NOMO-1 treated with DMSO at 0.1 percent for 48 hours (cell line): ENCODE data around the gene IRF4.

Experiments
- DNase-seq: peaks from one replicate; lab custom pipeline; 2025; ENCODE audit not compliant: unreplicated experiment; lab: John Stamatoyannopoulos, UW

Gene IRF4

DNA sequence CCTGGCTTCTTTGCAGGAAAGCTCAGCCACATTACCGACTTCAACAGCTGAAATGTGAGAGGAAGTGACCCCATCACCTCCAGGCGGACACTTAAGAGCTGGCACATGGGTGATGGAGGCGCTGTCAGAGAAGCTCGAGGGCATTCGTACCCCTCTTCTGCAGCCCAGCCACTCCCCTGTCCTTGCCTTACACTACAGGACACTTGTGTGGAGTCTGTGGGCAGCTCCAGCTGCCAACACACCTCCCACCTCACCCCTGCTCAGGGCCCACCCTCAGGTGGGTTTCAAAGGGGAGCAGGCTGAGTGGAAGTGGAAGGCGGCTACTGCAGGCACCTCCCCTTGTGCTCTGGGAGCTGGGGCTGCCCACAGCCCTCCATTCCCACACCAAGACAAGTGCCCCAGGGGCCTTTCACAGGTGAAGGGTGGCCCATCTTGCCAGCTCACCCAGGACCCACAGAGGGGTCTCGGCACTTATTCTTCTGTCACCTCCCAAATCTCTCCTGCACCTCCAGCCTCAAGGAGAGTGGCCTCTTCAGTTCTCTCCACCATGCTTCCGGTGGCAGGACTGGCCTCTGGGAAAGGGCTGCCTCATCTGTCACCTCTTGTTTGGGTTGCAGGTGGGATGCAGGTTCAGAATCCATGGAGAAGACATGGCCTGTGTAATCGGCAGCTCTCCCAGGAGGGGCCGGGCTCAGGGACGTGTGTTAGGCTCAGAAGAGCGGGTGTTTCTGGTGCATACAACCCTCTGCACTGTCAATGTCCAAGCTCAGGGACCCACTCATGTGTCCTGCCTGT is 49.8 kb downstream of the IRF4 start:
- no peak for DNase-seq

DNA sequence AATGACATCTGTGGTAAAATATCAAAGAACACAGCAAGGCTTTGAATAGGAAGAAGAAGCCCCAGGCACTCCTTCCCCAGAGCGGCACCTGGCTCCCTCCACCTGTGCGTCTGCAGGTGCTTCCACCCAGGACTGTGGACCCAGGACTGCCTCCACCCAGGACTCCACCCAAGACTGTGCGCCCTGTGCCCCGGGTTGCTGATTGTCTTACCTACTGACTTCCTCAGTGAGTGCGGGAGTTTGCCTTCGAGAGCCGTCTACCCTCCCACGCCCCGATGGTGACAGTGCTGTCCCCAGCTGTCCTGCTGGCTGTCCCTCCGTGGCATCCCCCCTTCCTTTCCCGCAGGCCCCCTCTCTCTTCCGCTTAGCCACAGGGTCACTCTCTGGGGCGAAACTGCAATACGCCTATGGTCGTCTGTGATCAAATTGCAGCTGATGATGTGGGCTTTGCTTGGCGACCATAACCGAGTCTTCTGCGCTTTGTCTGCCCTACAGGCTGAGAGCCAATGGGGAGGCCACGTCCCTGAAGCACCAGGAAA is 52.1 kb downstream of the IRF4 start:
- DNase-seq = no peak

DNA sequence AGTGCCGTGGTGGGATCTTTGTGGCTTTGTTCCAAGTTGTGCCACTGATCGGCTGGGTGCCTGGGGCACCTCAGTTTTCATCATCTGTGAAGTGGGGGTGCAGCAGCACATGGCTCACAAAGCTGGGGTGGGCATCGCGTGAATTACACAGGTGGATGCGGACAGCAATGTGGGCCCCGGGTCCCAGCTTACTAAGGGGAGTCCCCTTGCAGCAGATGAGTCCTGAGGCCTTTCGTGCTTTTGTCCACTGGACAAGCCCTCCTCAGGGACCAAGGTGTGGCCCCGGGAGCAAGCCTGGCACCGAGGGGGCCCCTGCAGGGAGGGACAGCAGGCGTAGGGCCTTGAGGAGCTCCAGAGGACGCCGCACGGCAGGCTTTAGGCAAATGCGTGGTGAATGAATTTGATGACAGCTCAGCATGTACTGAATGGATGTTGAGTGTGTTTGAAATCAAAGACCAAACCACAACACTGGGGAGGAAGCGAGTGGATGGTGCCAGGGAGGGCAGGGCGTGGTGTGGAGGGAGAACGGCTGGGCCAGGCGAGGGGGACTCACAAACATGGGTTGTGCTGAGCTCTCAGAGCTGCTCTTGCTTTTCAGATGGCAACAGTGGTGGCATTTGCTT is 53.2 kb downstream of the IRF4 start:
- no peak for DNase-seq

DNA sequence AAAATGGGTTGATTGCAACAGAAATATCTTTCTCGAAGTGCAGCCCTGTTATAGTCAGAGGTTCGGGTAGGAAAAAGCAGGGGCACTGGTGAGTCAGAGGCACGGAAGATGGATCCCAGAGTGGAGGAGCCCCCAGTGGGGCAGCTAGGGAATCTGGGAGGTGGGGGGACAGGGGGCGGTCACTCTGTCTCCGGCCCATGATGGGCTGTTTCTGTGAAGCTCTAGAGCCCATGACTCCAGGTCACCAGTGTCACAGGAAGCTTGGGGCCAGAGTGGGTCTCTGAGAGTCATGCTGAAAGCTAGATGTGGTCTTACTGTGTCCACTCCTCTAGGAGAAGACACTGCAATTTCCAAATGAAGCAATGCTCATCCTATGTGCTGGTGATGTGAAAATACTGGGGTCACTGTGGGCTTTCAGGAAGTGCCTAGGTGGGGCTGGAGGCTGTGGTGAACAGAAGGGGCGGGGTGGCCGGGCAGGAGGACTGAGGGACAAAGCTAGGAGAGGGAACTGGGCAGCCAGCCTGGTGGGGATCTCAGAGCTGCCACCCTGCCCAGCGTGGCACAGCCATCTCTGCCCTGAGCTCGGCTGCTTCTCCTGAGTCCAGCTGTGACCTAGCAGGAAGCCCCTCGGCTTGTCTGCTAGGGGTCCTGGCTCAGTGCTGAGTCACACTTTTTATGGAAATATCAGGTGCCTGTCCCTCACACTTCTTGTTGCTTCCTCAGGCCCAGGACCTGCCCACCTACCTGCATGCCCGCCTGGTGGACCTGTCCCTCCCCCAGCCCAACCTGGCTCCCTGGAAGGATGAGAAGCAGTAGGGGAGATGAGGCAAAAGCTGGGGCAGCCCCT is 54.2 kb downstream of the IRF4 start:
- DNase-seq = no peak

DNA sequence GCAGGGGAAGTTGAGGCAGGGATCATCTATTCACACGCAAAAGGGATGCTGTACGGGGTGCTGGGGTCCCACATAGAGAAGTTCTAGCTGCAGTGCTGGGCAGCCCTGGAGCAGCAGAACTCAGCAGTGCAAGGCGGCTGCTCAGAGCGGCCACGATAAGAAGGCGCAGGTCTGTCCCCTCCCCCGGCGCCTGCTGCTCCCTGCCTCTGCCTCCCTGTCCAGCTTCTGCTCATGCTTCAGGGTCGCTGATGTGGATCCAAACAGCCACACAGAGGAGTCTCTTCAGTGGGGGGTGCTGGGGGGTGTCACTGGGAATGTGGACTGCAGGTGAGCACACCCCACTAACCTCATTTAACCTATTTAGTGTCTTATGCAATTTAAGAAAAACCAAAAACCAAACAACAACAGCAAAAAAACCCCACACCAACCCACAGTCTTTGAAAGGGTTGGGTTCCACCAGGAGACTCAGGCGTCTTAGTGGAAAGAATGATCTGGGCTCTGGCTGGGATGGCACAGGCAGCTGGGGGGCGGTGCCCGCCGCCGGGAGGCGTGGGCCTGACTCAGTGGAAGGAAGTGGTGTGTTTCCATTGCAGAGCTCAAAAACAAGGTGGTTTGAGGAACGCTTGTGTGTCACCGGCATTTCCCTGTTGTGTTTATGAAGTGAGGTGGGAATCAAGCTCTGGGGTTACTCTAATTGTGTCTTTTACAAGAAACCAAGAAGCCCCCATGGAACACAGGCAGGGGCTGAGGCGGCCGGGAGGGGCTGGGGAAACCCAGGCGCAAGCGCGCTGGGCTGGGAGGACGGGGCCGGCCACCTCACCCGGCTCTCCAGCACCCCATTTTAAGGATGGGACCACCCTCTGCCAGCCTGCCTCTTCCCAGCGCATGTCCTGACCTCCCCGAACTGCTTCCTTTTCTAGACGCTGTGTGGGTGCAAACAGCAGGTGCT is 55.1 kb downstream of the IRF4 start:
- DNase-seq = no peak

DNA sequence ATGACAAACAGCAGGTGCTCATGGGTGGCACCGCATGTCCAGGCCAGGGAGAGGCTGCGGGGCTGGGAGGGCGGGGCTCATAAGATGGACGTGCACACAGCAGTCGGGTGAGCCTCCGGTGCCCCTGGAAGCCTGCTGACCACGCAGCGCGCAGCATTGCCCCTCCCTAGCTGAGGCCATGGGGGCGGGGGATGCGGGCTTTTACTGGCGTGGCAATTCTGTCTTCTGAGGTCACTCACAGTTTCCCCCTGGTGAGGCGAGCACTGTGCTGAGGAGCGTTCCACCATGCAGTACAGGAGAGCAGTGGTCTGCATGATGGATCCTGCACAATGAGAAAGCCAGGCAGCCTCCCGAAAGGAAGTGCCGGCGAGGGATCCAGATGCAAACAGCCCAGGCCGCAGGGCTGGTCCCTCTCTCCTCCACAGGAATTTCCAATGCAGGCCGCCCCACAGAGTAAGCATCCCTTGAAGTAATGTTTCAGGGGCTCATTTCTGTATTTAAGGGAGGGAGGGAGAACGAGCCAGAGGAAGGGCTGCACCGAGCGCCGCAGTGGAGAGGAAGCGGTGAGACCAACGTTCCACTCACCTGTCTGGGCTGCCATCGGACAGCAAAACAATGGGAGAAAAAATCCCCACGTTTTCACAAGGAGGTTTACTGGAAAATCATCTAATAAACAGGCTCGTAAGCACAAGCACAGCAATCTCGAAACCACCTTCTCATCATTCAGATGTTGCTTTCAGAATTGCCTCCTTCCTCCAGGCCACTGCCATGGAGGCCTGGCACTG is 56.0 kb downstream of the IRF4 start:
- DNase-seq = no peak

DNA sequence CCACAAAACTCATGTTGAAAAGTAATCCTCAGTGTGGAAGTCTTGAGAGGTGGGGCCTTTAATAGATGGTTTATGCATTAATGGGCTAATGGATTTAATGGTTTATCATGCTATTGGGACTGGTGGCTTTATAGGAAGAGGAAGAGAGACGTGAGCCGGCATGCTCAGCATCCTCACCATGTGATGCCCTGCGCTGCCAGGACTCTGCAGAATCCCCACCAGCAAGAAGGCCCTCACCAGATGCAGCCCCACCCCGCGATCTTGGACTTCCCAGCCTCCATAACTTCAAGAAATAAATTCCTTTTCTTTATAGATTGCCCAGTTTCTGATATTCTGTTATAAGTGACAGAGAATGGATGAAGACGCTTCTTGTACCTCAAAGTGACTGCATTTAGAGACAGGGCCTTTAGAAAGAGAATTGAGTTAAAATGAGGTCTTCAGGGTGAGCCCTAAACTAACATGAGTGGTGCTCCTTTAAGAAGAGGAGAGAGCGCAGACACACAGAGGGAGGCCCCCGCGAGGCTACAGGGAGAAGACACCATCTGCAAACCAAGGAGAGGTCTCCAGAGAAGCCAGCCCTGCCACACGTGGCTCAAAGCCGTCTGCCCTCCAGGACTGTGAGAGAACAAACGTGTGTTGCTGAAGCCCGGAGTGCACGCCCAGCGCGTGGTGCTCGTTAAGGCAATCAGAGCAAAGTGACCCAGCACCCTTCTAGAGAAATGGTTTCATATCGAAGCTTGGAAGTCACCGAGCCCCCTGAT is 56.9 kb downstream of the IRF4 start:
- no peak for DNase-seq

DNA sequence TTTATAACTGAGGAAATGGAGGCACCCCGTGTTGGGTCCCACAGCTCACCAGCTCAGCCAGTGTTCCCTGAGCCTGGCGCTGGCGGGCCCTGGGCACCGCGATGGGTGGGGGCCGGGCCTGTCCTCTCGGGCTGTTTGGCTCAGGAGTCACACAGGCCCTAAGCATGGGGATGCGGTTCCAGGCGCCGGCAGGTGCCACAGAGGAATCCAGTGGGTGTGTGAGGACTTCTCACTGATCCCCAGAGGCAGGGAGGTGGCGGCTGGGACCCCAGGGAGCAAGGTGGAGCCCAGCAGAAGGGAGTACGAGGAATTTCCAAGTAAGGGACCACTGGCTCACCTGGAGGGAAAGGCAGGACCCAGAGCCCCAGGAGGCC is 57.5 kb downstream of the IRF4 start:
- DNase-seq = no peak

DNA sequence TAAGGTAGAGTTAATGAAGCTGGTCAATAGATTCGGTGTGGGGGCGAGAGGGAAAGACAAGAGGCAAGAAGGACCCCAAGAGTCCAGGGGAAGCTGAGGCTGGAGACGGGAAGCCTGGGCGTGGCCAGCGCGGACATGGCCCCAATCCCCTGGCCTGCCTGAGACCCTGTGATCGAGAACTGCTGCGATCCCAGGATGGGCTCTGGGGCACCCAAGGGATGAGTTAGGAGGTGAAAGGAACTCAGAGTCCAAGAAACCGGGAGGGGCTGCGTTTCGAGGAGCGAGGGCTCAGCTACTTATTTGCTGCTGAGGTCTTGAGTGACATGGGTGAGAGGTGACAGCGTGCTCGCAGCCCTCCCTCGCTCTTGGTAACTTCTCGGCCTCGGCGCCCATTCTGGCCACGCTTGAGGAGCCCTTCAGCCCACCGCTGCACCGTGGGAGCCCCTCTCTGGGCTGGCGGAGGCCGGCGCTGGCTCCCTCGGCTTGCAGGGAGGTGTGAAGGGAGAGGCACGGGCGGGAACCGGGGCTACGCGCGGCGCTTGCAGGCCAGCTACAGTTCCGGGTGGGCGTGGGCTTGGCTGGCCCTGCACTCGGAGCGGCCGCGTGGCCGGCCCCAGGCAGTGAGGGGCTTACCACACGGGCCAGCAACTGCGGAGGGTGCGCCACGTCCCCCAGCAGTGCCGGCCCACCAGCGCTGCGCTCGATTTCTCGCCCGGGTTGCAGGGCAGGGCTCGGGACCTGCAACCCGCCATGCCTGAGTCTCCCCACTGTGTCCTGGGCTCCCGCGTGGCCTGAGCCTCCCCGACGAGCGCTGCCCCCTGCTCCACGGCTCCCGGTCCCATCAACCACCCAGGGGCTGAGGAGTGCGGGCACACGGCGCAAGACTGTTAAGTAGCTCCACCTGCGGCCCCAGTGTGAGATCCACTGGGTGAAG is 58.2 kb downstream of the IRF4 start:
- DNase-seq = no peak

DNA sequence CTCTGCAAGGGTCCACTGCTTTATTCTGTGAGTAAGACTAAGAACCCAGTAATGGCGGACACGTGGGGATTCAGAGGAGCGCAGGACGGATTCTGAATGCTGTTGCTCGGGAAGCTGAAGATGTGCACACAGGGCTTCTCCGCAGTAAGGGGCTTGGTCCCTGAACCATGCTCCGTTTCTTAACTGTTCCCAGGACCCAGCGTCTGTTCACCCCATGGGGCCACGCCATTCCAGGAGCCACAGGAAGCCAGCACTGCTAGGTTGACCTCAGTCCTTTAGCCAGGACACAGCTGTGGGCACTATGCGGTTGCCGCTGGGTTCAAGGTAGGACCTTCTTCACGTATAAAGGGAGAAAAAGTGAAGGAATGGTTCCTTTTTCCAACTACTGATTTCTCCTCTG is 59.8 kb downstream of the IRF4 start:
- no peak for DNase-seq

DNA sequence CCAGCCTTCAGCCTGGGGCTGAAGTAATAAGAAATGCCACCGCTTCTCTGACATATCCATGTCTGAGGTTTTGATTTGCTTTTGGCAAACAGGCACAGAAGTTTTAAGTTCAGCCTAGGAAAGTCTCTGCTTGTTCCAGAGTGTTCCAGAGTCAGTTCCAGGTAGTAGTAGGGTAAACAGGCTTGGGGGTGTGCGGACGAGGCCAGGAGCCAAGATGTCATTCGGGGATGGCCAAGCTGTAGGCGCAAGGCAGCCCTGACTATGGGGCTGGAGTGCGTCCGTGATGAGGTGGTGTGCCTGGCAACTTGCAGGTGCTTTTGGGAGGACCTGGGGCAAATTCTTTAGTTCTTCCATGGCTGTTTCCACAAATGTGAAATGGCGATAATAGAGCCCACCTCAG is 60.3 kb downstream of the IRF4 start:
- no peak for DNase-seq

DNA sequence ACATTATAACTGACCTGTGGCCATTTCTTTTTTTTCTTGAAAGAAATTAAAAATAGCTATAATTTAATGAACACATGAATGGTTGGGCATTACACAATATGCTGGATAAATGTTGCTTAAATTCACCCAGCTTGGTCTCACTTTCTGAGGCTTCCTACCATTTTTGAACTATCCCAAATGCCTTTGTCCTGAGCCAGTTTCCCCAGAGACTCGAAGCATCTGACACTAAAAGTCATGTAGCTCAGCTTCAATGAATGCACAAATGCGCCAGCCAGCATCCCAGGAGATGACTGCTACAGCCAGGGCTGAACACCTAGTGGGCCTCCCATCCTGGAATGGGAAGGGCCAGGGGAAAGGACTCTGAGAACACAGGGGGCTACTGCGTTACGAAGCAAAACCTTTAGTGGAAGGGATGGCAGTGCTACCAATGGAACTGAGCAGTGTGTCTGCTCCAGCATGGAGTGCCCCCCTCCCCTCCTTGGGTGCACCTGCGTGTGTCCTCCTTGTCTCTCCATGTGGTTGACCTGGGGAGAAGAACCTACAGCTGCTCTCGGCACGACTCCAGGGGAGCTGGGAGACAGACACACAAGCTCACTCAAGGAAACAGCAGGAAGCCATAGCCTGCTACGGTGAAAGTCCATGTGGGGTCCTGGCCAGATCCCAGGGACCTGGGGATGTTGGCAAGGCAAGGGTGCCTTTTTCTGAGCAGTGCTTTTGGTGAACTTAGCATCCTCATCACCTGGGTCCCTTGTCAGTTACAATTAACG is 60.9 kb downstream of the IRF4 start:
- no peak for DNase-seq

DNA sequence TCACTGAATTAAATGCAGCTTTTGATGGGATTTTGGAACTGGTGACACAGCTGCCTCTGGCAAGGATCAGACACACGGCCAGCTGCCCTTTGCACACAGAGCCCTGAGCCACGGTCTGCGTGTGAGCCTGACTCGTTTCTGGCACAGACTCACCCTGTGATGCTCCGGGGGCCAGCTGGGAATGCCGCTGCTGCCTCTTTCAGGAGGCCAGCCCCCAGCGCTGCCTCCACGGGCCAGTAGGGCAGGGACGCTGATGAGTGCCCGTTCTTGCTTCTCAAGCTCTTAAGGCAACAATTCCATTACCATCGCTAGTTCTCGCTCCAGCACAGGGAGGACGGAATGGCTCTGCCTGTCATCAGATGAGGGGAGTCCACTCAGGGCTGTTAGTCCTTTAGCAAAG is 61.6 kb downstream of the IRF4 start:
- no peak for DNase-seq

DNA sequence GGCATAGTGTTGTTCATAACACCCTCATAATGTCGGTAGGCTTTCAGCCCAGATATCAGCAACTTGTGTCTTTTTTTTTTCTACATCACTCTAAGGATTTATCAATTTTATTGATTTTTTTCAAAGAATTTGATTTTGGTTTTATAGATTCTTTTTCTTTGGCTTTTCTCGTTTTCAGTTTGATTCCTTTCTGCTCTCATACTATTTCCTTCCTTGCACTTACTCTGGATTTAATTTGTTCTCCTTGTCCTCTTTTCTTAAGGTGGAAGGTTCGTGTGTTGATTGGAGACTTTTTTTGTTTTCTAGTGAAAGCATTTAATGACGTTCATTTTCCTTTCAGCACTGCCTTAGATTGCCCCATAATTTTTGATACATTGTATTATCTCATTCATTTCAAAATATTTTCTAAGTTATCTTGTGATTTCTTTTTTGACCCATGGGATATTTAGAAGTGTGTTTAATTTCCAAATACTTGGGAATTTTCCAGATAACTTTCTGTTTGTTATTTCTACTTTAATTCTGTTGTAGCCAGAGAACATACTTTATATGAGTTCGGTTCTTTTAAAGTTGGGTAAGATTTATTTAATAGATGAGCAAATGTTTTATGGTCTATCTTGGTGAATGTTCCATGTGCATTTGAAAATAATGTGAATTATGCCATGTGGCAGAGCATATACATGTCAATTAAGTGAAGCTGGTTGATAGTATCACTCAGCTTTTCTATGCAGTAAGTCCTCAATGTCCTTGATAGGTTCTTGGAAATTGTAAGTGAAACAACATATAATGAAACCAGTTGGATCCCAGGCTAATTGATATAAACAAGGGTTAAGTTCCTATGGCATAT is 62.8 kb downstream of the IRF4 start:
- no peak for DNase-seq

DNA sequence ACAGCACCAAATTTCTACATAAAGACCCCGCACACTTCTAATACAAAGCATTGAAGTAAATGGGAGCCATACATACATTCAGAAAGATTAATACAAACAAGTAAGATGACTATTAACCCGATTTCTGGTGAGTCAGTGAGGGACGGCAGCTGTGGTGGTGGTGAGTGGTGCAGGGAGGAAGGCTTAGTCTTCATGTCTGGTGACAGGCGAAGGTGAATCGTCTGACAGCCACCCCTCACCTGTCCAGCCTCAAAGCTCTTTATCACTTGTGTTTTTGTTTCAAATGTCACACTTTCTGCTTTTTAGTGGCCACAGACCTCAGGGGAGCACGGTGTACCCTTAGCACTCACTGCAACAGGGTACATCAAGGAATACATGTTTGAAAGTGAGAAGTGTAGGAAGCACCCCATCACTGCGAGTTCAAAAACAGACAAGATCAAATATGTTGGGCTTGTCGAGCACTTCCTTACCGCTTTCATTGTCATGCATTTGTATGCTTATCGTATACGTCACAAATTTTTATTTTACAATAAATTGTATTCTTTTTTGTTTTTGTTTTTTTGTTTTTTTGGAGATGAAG is 63.5 kb downstream of the IRF4 start:
- DNase-seq = no peak

DNA sequence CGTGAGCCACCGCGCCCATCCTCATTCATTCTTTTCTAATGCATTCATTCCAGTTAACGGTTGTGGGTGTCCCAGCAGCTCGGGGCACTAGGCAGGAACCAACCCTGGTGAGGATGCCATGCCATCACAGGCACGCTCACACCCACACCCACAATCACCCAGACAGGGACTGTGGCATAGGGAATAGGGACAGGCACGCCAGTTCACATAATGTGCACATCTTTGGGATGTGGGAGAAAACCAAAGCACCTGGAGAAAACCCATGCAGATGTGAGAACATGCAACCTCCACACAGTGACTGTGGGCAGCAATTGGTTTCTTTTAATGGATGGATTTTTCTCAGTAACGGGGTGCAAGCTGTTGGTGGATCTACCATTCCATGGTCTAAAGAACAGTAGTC is 64.3 kb downstream of the IRF4 start:
- no peak for DNase-seq
